Upper lobe of left lung (tissue), 6 donors: Measurements from ENCODE around the gene DYNLT5. TPM values are rescaled to one million over a fixed set of nuclear protein-coding genes. Genes with fewer than 3 reads are reported as not detected.

Experiments used
- ATAC-seq, 2 donors: fragments of 200-7000 bp; cut with Tn5 transposase; one replicate each; pipeline ENCODE4 v1.9.1; 2022; ENCODE audit warnings: mild to moderate bottlenecking in 2 of 2, moderate library complexity in 2 of 2; ENCODE audit not compliant: low FRiP score in 2 of 2
- DNase-seq, 2 donors: peaks; one replicate each; pipeline ENCODE4 v3.0.0-alpha.2; 2019 to 2020
- H3K27ac ChIP-seq, 4 donors: fragments of 200-600 bp; sonication (generic); one replicate each; pipeline ENCODE4 v1.5.1; 2016 to 2019
- H3K27me3 ChIP-seq, 4 donors: fragments of 200-600 bp; sonication (generic); one replicate each; pipeline ENCODE4 v1.5.1; 2017 to 2019
- H3K36me3 ChIP-seq, 4 donors: fragments of 200-600 bp; sonication (generic); one replicate each; pipeline ENCODE4 v1.5.1; 2016 to 2019
- H3K4me1 ChIP-seq, 4 donors: fragments of 200-600 bp; sonication (generic); one replicate each; pipeline ENCODE4 v1.5.1; 2018 to 2019
- H3K4me3 ChIP-seq, 4 donors: fragments of 200-600 bp; sonication (generic); one replicate each; pipeline ENCODE4 v1.5.1; 2017 to 2019; ENCODE audit warnings: mild to moderate bottlenecking in 2 of 4, moderate library complexity in 1 of 4
- H3K9me3 ChIP-seq, 4 donors: fragments of 200-600 bp; sonication (generic); one replicate each; pipeline ENCODE4 v1.5.1; 2018 to 2019
- EP300 ChIP-seq, 4 donors: sonication (generic); formaldehyde crosslinking; IDR thresholded peaks; one replicate each; pipeline ENCODE4 v1.5.1; 2017; ENCODE audit warnings: antibody characterized with exemption in 4 of 4, control low read depth in 2 of 4
- POLR2A ChIP-seq, 4 donors: fragments of 450-650 bp; IDR thresholded peaks; one replicate each; pipeline ENCODE4 v1.5.1; 2016 to 2017; ENCODE audit warnings: antibody characterized with exemption in 4 of 4, mild to moderate bottlenecking in 2 of 4
- POLR2AphosphoS5 ChIP-seq, 2 donors: sonication (generic); formaldehyde crosslinking; IDR thresholded peaks; one replicate each; pipeline ENCODE4 v1.5.1; 2017; ENCODE audit warnings: antibody characterized with exemption in 2 of 2
- WGBS, 2 donors: methylation state at CpG; one replicate each; pipeline ENCODE4 v1.1.5; 2017 to 2018; 5-methylcytosine and 5-hydroxymethylcytosine counted together
- total RNA-seq, 6 donors: library from RNA; depleted of rRNA in 4 of 6; stranded (reverse); fragments of >200 nt in 4 of 6; gene quantifications; one replicate each; pipeline versions ENCODE4 v1.1.0 to v1.2.1, GENCODE V29; 2016 to 2021
- TF ChIP-seq, protein P1 (sequence below), 6 experiments: fragments of 450-650 bp in 4 of 6; fragments of 200-600 bp in 2 of 6; sonication (generic) in 2 of 6; IDR thresholded peaks; one replicate each; pipeline ENCODE4 v1.5.1; 2016 to 2019; ENCODE audit warnings: antibody characterized with exemption in 6 of 6
- donor health status: DM: no; HTN: no; CAD: no; lungs with moderate emphysema.
- donor health status: DM: no; HTN: yes; CAD: no; lungs with severe emphysema.

DYNLT5 gene
- total RNA-seq, 6 donors from 2014 or later = 0.40 to 33.9 (median 5.5) TPM

DNA sequence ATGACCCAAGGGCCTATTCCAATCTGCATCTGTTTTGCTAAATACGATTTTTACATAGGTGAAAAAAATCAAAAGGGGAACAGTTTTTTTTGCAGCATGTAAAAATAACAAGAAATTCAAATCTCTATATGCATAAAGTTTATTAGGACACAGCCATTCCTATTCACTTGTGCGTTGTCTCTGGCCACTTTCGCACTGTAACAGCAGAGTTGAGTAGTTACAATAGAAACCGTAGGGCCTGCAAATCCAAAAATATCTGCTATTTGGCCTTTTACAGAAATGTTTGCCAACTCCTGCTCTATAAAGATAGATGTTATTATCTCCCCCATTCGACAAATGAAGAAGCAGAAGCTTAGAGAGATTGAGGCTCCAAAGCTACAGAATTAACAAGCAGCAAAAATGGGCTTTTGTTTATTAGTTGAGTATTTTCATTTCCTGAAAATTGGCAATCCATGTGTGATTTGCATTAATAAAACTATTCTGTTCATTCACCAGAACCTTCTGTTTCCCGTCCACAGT is 5.5 kb downstream of the DYNLT5 start:
- no peak for TF ChIP-seq POLR2AphosphoS5 (IDR thresholded peaks at IDR 0.05)
- TF ChIP-seq, protein P1, sequence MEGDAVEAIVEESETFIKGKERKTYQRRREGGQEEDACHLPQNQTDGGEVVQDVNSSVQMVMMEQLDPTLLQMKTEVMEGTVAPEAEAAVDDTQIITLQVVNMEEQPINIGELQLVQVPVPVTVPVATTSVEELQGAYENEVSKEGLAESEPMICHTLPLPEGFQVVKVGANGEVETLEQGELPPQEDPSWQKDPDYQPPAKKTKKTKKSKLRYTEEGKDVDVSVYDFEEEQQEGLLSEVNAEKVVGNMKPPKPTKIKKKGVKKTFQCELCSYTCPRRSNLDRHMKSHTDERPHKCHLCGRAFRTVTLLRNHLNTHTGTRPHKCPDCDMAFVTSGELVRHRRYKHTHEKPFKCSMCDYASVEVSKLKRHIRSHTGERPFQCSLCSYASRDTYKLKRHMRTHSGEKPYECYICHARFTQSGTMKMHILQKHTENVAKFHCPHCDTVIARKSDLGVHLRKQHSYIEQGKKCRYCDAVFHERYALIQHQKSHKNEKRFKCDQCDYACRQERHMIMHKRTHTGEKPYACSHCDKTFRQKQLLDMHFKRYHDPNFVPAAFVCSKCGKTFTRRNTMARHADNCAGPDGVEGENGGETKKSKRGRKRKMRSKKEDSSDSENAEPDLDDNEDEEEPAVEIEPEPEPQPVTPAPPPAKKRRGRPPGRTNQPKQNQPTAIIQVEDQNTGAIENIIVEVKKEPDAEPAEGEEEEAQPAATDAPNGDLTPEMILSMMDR (IDR thresholded peaks at IDR 0.05) = no peak
- TF ChIP-seq EP300 (IDR thresholded peaks at IDR 0.05) = no peak
- TF ChIP-seq POLR2A (IDR thresholded peaks at IDR 0.05) = no peak
- DNase-seq = no peak
- no peak overlapping the region for H3K4me3 ChIP-seq
- no peaks in the 10 kb centered on the region for H3K27me3 ChIP-seq
- H3K36me3 ChIP-seq = no peaks in the 10 kb centered on the region
- WGBS, 2 donors = 81 to 83% methylated on average over 6 of the region's 6 CpGs
- ATAC-seq = no peak
- H3K4me1 ChIP-seq = peaks cover 0 to 3% (median under 1%) of the 10 kb centered on the region in 4 donors
- H3K9me3 ChIP-seq = no peaks in the 10 kb centered on the region
- H3K27ac ChIP-seq = no peak overlapping the region

- WGBS, 2 donors = 64 to 84% methylated on average over 1 of the region's 1 CpG
- Histone ChIP-seq H3K4me3 (no peak overlapping the region), H3K4me1 (no peaks in the 10 kb centered on the region), H3K27me3 (no peaks in the 10 kb centered on the region), H3K9me3 (no peaks in the 10 kb centered on the region), H3K27ac (no peak overlapping the region), H3K36me3 (no peaks in the 10 kb centered on the region)
- TF ChIP-seq POLR2AphosphoS5 (IDR thresholded peaks at IDR 0.05) (no peak), POLR2A (IDR thresholded peaks at IDR 0.05) (no peak), EP300 (IDR thresholded peaks at IDR 0.05) (no peak)
- TF ChIP-seq, protein P1 (IDR thresholded peaks at IDR 0.05) = no peak
- DNase-seq = no peak
- ATAC-seq = no peak
Observed at GRCh38 chr1:66758241-66758755, 6.0 kb downstream of the DYNLT5 start.

GRCh38 chr1:66760506-66760905 is 8.2 kb downstream of the DYNLT5 start:
- no peak overlapping the region for H3K27ac ChIP-seq
- H3K27me3 ChIP-seq = no peaks in the 10 kb centered on the region
- no peaks in the 10 kb centered on the region for H3K36me3 ChIP-seq
- no peaks in the 10 kb centered on the region for H3K4me1 ChIP-seq
- TF ChIP-seq POLR2AphosphoS5 (IDR thresholded peaks at IDR 0.05) (no peak), EP300 (IDR thresholded peaks at IDR 0.05) (no peak), POLR2A (IDR thresholded peaks at IDR 0.05) (no peak)
- TF ChIP-seq, protein P1 (IDR thresholded peaks at IDR 0.05) = no peak
- DNase-seq (no peak), ATAC-seq (no peak)
- no peak overlapping the region for H3K4me3 ChIP-seq
- 96 to 97% methylated on average over 1 of the region's 1 CpG for whole genome bisulfite sequencing, 2 donors
- no peaks in the 10 kb centered on the region for H3K9me3 ChIP-seq

DNA sequence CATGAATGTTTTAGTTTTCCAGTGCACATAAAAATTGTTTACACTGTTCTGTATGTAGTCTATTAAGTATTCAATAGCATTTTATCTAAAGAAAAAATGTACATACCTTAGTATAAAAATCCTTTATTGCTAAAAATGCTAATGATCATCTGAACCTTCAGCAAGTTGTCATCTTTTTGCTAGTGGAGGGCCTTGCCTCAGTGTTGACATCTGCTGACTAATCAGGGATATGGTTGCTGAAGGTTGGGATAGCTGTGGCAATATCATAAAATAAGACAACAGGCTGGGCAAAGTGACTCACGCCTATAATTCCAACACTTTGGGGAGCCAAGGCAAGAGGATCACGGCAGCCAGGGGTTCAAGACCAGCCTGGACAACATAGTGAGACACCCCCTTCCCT is 9.0 kb downstream of the DYNLT5 start:
- TF ChIP-seq POLR2A (IDR thresholded peaks at IDR 0.05) (no peak), POLR2AphosphoS5 (IDR thresholded peaks at IDR 0.05) (no peak), EP300 (IDR thresholded peaks at IDR 0.05) (no peak)
- TF ChIP-seq, protein P1 (IDR thresholded peaks at IDR 0.05) = no peak
- ATAC-seq = peak in 1 of 2 donors; percentile 44

GRCh38 chr1:66764994-66765578 is 12.8 kb downstream of the DYNLT5 start:
- H3K9me3 ChIP-seq = no peaks in the 10 kb centered on the region
- DNase-seq (no peak), ATAC-seq (peak in 1 of 2 donors; percentile 75)
- H3K4me1 ChIP-seq = no peaks in the 10 kb centered on the region
- TF ChIP-seq, protein P1 (IDR thresholded peaks at IDR 0.05) = peak; percentile 37 to 74 (median 66)
- no peak for TF ChIP-seq POLR2A (IDR thresholded peaks at IDR 0.05)
- no peak overlapping the region for H3K27ac ChIP-seq
- no peak overlapping the region for H3K4me3 ChIP-seq
- no peaks in the 10 kb centered on the region for H3K36me3 ChIP-seq
- no peaks in the 10 kb centered on the region for H3K27me3 ChIP-seq
- WGBS, 2 donors = 22 to 25% methylated on average over 3 of the region's 3 CpGs

More for the DNA sequence above, 9.0 kb downstream of the DYNLT5 start:
- WGBS, 2 donors = 72 to 86% methylated on average over 2 of the region's 2 CpGs
- DNase-seq = no peak
- no peaks in the 10 kb centered on the region for H3K27me3 ChIP-seq
- H3K27ac ChIP-seq = no peak overlapping the region
- H3K4me3 ChIP-seq = no peak overlapping the region
- H3K36me3 ChIP-seq = no peaks in the 10 kb centered on the region
- no peaks in the 10 kb centered on the region for H3K9me3 ChIP-seq
- H3K4me1 ChIP-seq = no peaks in the 10 kb centered on the region
